ENCODE measurements around the gene GSTT4.
"Not testable (repeated sequence)": the region's sequence is repeated elsewhere in the genome, so short reads cannot be mapped to it uniquely, and the experiment has no call there.

Gene GSTT4

DNA sequence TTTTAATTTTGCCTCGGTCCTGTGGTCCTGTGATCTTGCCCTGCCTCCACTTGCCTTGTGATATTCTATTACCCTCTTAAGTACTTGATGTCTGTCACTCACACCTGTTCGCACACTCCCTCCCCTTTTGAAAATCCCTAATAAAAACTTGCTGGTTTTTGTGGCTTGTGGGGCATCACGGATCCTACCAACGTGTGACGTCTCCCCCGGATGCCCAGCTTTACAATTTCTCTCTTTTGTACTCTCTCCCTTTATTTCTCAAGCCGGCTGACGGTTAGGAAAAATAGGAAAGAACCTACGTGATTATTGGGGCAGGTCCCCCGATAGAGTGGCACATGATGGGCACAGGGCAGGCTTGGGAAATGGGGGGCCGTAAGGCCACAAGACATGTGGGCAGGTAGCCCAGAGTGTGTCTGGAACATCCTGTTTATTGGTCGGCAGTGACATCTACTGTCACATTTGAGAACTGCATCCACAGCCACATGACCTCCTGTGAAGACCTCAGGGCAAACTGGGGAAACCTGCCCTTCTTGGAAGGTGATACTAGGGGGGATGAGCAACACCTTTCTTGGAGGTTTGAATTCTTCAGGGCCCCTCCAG is 48.9 kb downstream of the GSTT4 start:
- not testable (repeated sequence) for DNase-seq (ENCODE audit: extremely low read depth, insufficient read length); H3K27me3 ChIP-seq (replicated peaks; ENCODE audit: control insufficient read depth, insufficient read depth, low read length); H3K4me3 ChIP-seq (replicated peaks; ENCODE audit: low read depth, low read length); H3K36me3 ChIP-seq (ENCODE audit: control insufficient read depth, insufficient read depth, low read length)
- TF ChIP-seq, protein P1, sequence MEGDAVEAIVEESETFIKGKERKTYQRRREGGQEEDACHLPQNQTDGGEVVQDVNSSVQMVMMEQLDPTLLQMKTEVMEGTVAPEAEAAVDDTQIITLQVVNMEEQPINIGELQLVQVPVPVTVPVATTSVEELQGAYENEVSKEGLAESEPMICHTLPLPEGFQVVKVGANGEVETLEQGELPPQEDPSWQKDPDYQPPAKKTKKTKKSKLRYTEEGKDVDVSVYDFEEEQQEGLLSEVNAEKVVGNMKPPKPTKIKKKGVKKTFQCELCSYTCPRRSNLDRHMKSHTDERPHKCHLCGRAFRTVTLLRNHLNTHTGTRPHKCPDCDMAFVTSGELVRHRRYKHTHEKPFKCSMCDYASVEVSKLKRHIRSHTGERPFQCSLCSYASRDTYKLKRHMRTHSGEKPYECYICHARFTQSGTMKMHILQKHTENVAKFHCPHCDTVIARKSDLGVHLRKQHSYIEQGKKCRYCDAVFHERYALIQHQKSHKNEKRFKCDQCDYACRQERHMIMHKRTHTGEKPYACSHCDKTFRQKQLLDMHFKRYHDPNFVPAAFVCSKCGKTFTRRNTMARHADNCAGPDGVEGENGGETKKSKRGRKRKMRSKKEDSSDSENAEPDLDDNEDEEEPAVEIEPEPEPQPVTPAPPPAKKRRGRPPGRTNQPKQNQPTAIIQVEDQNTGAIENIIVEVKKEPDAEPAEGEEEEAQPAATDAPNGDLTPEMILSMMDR (IDR thresholded peaks at IDR 0.05; ENCODE audit: insufficient read depth, low read length, poor library complexity, severe bottlenecking), result peak; percentile 60

DNA sequence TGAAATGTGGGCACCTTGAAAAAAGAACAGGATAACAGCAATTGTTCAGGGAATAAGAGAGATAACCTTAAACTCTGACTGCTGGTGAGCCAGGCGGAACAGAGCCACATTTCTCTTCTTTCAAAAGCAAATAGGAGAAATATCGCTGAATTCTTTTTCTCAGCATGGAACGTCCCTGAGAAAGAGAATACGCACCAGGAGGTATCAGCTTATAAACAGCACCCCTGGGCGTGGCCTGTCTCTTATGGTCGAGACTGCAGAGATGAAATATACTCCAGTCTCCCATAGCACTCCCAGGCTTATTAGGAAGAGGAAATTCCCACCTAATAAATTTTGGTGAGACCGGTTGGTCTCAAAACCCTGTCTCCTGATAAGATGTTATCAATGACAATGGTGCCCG is 49.4 kb downstream of the GSTT4 start:
- H3K27me3 ChIP-seq (replicated peaks; ENCODE audit: control insufficient read depth, insufficient read depth, low read length); DNase-seq (ENCODE audit: extremely low read depth, insufficient read length); H3K36me3 ChIP-seq (ENCODE audit: control insufficient read depth, insufficient read depth, low read length); H3K4me3 ChIP-seq (replicated peaks; ENCODE audit: low read depth, low read length): not testable (repeated sequence)

DNA sequence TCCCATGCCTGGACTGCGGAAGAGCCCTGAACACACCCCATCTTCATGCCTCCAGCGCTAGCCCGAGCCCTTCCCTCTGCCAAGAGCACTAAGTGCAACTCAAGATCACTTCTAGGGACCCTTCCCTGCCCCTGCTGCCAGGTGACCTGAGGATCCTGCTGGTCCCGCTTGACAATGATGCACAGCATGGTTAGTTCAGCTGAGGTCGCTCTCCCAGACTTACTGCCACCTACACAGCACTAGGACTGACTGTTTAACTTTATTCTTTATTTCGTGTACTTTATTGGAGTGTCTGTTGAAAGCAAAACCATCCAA is 50.3 kb downstream of the GSTT4 start:
- not testable (repeated sequence) for H3K27me3 ChIP-seq (replicated peaks; ENCODE audit: control insufficient read depth, insufficient read depth, low read length); H3K36me3 ChIP-seq (ENCODE audit: control insufficient read depth, insufficient read depth, low read length); H3K4me3 ChIP-seq (replicated peaks; ENCODE audit: low read depth, low read length); DNase-seq (ENCODE audit: extremely low read depth, insufficient read length)

DNA sequence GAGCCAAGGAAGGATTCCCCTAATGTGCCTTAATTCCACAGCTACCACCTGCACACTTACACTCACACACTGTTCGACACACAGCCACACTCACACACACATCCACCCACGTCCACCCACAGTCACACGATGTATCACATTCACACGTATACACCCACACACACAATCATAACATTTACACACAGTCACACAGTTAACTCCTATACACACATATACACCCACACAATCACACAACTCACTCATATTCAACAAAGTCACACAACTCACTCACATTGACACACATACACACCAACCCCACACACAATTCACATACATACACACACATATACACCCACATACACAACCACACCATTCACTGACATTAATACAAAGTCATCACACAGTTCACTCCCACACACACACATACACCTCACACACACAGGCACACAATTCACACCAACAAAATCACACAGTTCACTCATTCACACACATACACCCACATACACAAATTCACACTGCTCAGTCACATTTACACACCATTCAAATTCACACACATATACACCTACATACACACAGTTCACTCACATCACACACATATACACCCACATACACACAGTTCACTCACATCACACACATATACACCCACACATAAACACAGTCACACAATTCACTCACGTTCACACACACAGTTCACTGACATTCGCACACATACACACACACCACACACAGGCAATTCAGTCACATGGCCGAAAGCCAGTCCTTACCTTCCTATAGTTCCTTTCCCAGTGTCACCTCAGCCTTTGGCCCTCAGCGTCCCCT is 50.9 kb downstream of the GSTT4 start:
- not testable (repeated sequence) for H3K27me3 ChIP-seq (replicated peaks; ENCODE audit: control insufficient read depth, insufficient read depth, low read length); DNase-seq (ENCODE audit: extremely low read depth, insufficient read length); H3K36me3 ChIP-seq (ENCODE audit: control insufficient read depth, insufficient read depth, low read length); H3K4me3 ChIP-seq (replicated peaks; ENCODE audit: low read depth, low read length)

DNA sequence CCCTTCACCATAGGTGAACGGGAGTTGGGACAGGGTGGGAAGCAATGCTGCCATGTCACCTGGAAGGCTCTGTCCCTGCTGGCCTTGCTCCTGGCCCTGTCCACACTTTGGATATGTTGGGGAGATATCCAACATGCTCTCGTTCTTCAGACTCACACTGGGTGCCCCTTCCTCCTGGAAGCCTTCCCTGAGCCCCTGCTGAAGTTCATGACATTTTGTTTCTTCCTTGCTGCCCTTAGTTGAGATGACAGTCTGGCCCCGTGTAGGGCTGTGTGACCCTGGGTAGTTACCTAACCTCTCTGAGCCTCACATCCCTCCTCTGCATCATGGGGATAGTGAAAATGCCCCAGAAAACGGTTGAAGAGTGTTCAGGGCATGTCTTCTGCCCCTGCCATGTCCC is 51.8 kb downstream of the GSTT4 start:
- H3K4me3 ChIP-seq (replicated peaks; ENCODE audit: low read depth, low read length); DNase-seq (ENCODE audit: extremely low read depth, insufficient read length); H3K36me3 ChIP-seq (ENCODE audit: control insufficient read depth, insufficient read depth, low read length); H3K27me3 ChIP-seq (replicated peaks; ENCODE audit: control insufficient read depth, insufficient read depth, low read length): not testable (repeated sequence)

DNA sequence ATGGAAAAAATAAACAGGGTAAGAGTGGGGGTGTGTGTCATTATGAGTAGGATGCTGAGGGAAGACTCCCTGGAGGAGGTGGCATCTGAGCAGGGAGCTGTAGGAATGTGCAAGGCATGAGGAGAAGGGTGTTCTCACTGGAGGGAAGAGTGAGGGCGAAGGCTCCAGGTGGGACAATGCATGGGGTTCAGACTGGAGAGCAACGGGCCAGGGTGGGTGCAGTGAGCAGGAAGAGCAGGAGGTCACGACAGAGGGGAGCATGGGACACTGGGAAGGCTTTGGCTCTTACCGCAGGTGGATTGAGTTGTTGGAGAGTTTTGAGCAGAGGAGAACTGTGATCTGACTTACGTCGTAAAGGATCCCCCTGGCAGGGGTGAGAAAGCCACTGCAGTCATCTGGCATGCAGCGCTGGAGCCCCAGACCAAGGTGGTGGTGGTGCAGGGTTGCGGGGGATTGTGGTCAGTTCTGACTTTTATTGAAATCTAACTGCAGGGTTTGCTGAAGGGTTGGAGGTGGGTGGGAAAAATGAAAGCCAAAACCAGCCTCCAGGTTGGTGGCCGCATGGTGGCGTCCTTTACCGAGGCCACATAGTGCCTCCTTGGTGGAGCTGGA is 52.4 kb downstream of the GSTT4 start:
- not testable (repeated sequence) for H3K36me3 ChIP-seq (ENCODE audit: control insufficient read depth, insufficient read depth, low read length); H3K4me3 ChIP-seq (replicated peaks; ENCODE audit: low read depth, low read length); H3K27me3 ChIP-seq (replicated peaks; ENCODE audit: control insufficient read depth, insufficient read depth, low read length); DNase-seq (ENCODE audit: extremely low read depth, insufficient read length)

DNA sequence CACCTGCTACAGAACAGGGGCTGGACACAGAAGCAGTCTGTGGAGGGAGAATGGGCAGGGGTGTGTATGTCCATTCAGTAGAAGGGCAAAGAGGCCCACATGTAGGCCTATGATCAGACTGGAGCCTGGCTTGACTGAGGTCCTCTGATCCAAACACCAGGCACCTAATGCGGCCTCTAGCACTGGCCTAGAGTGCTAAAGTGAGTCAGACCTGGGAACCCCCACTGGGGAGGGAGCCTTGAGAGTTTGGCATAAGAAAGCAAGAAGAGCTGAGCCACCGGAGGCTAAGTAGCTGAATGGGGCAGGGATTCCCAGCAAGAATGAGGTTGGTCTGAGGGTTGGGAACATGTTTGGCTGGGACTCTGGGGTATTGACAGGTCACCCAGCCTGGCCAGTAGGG is 53.9 kb downstream of the GSTT4 start:
- H3K27me3 ChIP-seq (replicated peaks; ENCODE audit: control insufficient read depth, insufficient read depth, low read length); H3K36me3 ChIP-seq (ENCODE audit: control insufficient read depth, insufficient read depth, low read length); H3K4me3 ChIP-seq (replicated peaks; ENCODE audit: low read depth, low read length); DNase-seq (ENCODE audit: extremely low read depth, insufficient read length): not testable (repeated sequence)

DNA sequence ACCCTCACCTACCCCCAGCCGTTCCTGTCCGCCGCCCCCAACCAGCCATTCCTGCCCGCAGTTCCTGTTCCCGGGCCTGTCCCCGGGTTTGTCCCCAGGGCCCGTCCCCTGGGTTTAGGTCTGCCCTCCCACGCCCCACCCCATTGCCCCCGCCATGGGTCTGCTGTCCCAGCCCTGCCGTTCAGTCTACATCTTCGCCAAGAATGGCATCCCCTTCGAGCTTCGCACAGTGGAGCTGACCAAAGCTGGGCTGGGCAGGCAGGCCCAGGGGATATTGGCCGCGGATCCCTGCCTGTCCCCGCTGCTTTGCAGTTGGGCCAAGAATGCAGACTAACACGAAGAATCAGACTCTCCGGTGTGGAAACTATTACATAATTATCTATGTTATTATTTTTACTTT is 55.5 kb downstream of the GSTT4 start:
- not testable (repeated sequence) for H3K4me3 ChIP-seq (replicated peaks; ENCODE audit: low read depth, low read length)

More for the DNA sequence above, 55.5 kb downstream of the GSTT4 start:
- not testable (repeated sequence) for H3K27me3 ChIP-seq (replicated peaks; ENCODE audit: control insufficient read depth, insufficient read depth, low read length); H3K36me3 ChIP-seq (ENCODE audit: control insufficient read depth, insufficient read depth, low read length); DNase-seq (ENCODE audit: extremely low read depth, insufficient read length)
